ENCODE results near the gene NDUFV1. TPM values are rescaled to one million over a fixed set of nuclear protein-coding genes. Genes with fewer than 3 reads are reported as not detected.

NDUFV1 gene
- total and polyA plus RNA-seq, 9 of the 15 experiments (the other 6 are each of a cell fraction or from before 2014, with no cell fraction given) = 10.8 to 423 (median 209) TPM

- TF ChIP-seq SMARCC2 (IDR thresholded peaks at IDR 0.05; ENCODE audit: low read depth) = no peak
- TF ChIP-seq CEBPB (tag; IDR thresholded peaks at IDR 0.05) = no peak
- TF ChIP-seq ZNF695 (CRISPR knock-in tag; IDR thresholded peaks at IDR 0.05) = no peak
- TF ChIP-seq YY1 (IDR thresholded peaks at IDR 0.05; ENCODE audit: borderline replicate concordance in 1 of 3, control insufficient read depth in 1 of 3, extremely low read depth in 1 of 3, insufficient read depth in 3 of 3, insufficient read length in 1 of 3, insufficient replicate concordance in 2 of 3, low read depth in 1 of 3, low read length in 2 of 3) = peak in 2 of 3 experiments; percentile 40 to 74
- TF ChIP-seq, protein P1, sequence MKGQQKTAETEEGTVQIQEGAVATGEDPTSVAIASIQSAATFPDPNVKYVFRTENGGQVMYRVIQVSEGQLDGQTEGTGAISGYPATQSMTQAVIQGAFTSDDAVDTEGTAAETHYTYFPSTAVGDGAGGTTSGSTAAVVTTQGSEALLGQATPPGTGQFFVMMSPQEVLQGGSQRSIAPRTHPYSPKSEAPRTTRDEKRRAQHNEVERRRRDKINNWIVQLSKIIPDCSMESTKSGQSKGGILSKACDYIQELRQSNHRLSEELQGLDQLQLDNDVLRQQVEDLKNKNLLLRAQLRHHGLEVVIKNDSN (CRISPR knock-in tag; IDR thresholded peaks at IDR 0.05) = peak; percentile 39
- TF ChIP-seq ATF7 (IDR thresholded peaks at IDR 0.05) = peak; percentile 34; the same call in 1 of the 2 replicates
- TF ChIP-seq DACH1 (IDR thresholded peaks at IDR 0.05; ENCODE audit: partially characterized antibody) = peak; percentile 20
- TF ChIP-seq CTBP1 (IDR thresholded peaks at IDR 0.05; ENCODE audit: borderline replicate concordance) = peak; percentile 26; the same call in 1 of the 2 replicates
- TF ChIP-seq, protein P2, sequence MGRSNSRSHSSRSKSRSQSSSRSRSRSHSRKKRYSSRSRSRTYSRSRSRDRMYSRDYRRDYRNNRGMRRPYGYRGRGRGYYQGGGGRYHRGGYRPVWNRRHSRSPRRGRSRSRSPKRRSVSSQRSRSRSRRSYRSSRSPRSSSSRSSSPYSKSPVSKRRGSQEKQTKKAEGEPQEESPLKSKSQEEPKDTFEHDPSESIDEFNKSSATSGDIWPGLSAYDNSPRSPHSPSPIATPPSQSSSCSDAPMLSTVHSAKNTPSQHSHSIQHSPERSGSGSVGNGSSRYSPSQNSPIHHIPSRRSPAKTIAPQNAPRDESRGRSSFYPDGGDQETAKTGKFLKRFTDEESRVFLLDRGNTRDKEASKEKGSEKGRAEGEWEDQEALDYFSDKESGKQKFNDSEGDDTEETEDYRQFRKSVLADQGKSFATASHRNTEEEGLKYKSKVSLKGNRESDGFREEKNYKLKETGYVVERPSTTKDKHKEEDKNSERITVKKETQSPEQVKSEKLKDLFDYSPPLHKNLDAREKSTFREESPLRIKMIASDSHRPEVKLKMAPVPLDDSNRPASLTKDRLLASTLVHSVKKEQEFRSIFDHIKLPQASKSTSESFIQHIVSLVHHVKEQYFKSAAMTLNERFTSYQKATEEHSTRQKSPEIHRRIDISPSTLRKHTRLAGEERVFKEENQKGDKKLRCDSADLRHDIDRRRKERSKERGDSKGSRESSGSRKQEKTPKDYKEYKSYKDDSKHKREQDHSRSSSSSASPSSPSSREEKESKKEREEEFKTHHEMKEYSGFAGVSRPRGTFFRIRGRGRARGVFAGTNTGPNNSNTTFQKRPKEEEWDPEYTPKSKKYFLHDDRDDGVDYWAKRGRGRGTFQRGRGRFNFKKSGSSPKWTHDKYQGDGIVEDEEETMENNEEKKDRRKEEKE (IDR thresholded peaks at IDR 0.05; ENCODE audit: borderline replicate concordance in 1 of 2, control insufficient read depth in 1 of 2, low read depth in 2 of 2, low read length in 1 of 2) = 0 out of 4 replicates have a peak, but pooled peaks of 1 of the 2 experiments have one; percentile 26
- TF ChIP-seq TFAP4 (CRISPR knock-in tag; IDR thresholded peaks at IDR 0.05; ENCODE audit: borderline replicate concordance) = peak; percentile 92
- TF ChIP-seq ZNF586 (CRISPR knock-in tag; conservative IDR thresholded peaks at IDR 0.05) = no peak
- TF ChIP-seq RAD21 (CRISPR knock-in tag; conservative IDR thresholded peaks at IDR 0.05 in 1 of 2, IDR thresholded peaks at IDR 0.05 in 1 of 2) = 0 out of 4 replicates have a peak, but pooled peaks have one; percentile 20 to 30
- TF ChIP-seq FIP1L1 (IDR thresholded peaks at IDR 0.05; ENCODE audit: low read depth, low read length, poor library complexity, severe bottlenecking) = no peak
- TF ChIP-seq MBD2 (IDR thresholded peaks at IDR 0.05; ENCODE audit: borderline replicate concordance, low read depth) = 0 out of 2 replicates have a peak, but pooled peaks have one; percentile 43
- peak; percentile 48; the same call in 1 of the 2 replicates for TF ChIP-seq ZNF449 (CRISPR knock-in tag; IDR thresholded peaks at IDR 0.05)
- TF ChIP-seq, protein P3, sequence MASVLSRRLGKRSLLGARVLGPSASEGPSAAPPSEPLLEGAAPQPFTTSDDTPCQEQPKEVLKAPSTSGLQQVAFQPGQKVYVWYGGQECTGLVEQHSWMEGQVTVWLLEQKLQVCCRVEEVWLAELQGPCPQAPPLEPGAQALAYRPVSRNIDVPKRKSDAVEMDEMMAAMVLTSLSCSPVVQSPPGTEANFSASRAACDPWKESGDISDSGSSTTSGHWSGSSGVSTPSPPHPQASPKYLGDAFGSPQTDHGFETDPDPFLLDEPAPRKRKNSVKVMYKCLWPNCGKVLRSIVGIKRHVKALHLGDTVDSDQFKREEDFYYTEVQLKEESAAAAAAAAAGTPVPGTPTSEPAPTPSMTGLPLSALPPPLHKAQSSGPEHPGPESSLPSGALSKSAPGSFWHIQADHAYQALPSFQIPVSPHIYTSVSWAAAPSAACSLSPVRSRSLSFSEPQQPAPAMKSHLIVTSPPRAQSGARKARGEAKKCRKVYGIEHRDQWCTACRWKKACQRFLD (CRISPR knock-in tag; IDR thresholded peaks at IDR 0.05) = peak; percentile 90
- no peak for TF ChIP-seq SP1 (CRISPR knock-in tag; IDR thresholded peaks at IDR 0.05)
Observed at GRCh38 chr11:67600324-67601029, 6.3 kb upstream of the NDUFV1 start (continued).
